Measurements from ENCODE around the gene POLR3G. TPM values are rescaled to one million over a fixed set of nuclear protein-coding genes. Genes with fewer than 3 reads are reported as not detected.

The POLR3G gene
- polyA plus RNA-seq, 1 donor from 2014 or later, result 2.7 TPM

DNA sequence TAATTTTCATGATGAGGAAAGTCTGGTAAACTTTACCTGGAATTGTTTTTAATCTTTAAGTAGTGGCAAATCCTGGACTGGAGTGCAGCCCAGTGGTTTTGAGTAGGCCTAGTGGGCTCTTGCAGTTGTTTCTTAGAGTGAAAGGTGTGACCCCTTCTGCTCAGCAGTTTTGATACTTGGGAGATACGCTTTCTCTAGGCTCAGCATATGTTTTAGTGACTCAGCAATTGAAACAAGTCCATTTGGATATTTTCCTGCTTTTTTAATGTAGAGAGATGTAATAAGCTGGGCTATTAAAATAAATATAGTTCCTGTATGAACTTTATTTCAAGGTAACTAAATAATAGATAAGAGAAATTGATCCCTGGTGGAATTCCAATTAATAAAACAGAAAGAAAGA lies 6.0 kb downstream of the POLR3G start:
- H3K36me3 ChIP-seq (ENCODE audit: insufficient read depth, low read length), result no peaks in the 10 kb centered on the region
- no peak overlapping the region for H3K9ac ChIP-seq (ENCODE audit: low read length)
- no peak overlapping the region for H3K4me3 ChIP-seq (ENCODE audit: low read length)
- peaks cover 2% of the 10 kb centered on the region for H3K27me3 ChIP-seq (ENCODE audit: insufficient read depth, low read depth, low read length)
- no peaks in the 10 kb centered on the region for H3K9me3 ChIP-seq (ENCODE audit: low read length)
- H4K20me1 ChIP-seq (ENCODE audit: insufficient read depth), result no peaks in the 10 kb centered on the region
- no peaks in the 10 kb centered on the region for H3F3A ChIP-seq (ENCODE audit: insufficient read depth, low read length, poor library complexity, severe bottlenecking)
- no peak overlapping the region for H2AFZ ChIP-seq (ENCODE audit: low read depth, low read length)
- no peaks in the 10 kb centered on the region for H3K79me2 ChIP-seq (replicated peaks; ENCODE audit: insufficient read depth, low read length)
- TF ChIP-seq, protein P1, sequence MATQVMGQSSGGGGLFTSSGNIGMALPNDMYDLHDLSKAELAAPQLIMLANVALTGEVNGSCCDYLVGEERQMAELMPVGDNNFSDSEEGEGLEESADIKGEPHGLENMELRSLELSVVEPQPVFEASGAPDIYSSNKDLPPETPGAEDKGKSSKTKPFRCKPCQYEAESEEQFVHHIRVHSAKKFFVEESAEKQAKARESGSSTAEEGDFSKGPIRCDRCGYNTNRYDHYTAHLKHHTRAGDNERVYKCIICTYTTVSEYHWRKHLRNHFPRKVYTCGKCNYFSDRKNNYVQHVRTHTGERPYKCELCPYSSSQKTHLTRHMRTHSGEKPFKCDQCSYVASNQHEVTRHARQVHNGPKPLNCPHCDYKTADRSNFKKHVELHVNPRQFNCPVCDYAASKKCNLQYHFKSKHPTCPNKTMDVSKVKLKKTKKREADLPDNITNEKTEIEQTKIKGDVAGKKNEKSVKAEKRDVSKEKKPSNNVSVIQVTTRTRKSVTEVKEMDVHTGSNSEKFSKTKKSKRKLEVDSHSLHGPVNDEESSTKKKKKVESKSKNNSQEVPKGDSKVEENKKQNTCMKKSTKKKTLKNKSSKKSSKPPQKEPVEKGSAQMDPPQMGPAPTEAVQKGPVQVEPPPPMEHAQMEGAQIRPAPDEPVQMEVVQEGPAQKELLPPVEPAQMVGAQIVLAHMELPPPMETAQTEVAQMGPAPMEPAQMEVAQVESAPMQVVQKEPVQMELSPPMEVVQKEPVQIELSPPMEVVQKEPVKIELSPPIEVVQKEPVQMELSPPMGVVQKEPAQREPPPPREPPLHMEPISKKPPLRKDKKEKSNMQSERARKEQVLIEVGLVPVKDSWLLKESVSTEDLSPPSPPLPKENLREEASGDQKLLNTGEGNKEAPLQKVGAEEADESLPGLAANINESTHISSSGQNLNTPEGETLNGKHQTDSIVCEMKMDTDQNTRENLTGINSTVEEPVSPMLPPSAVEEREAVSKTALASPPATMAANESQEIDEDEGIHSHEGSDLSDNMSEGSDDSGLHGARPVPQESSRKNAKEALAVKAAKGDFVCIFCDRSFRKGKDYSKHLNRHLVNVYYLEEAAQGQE (IDR thresholded peaks at IDR 0.05; ENCODE audit: borderline replicate concordance), result no peak
- no peak for TF ChIP-seq TAF1 (IDR thresholded peaks at IDR 0.05; ENCODE audit: low read depth)
- TF ChIP-seq EP300 (conservative IDR thresholded peaks at IDR 0.05; ENCODE audit: poor library complexity, severe bottlenecking), result no peak
- TF ChIP-seq, protein P2, sequence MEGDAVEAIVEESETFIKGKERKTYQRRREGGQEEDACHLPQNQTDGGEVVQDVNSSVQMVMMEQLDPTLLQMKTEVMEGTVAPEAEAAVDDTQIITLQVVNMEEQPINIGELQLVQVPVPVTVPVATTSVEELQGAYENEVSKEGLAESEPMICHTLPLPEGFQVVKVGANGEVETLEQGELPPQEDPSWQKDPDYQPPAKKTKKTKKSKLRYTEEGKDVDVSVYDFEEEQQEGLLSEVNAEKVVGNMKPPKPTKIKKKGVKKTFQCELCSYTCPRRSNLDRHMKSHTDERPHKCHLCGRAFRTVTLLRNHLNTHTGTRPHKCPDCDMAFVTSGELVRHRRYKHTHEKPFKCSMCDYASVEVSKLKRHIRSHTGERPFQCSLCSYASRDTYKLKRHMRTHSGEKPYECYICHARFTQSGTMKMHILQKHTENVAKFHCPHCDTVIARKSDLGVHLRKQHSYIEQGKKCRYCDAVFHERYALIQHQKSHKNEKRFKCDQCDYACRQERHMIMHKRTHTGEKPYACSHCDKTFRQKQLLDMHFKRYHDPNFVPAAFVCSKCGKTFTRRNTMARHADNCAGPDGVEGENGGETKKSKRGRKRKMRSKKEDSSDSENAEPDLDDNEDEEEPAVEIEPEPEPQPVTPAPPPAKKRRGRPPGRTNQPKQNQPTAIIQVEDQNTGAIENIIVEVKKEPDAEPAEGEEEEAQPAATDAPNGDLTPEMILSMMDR (IDR thresholded peaks at IDR 0.05; ENCODE audit: poor library complexity, severe bottlenecking), result no peak
- TF ChIP-seq EZH2 (IDR thresholded peaks at IDR 0.05; ENCODE audit: borderline replicate concordance, insufficient read depth, low read length, poor library complexity, severe bottlenecking), result no peak
- TF ChIP-seq MXI1 (conservative IDR thresholded peaks at IDR 0.05; ENCODE audit: poor library complexity, severe bottlenecking), result no peak
- TF ChIP-seq RAD21 (conservative IDR thresholded peaks at IDR 0.05), result no peak
- TF ChIP-seq POLR2AphosphoS5 (IDR thresholded peaks at IDR 0.05), result no peak
- no peak for TF ChIP-seq SMC3 (conservative IDR thresholded peaks at IDR 0.05; ENCODE audit: poor library complexity)
- H3K27ac ChIP-seq (ENCODE audit: low read length), result no peak overlapping the region
- H3K4me2 ChIP-seq (ENCODE audit: low read length), result no peak overlapping the region
- no peaks in the 10 kb centered on the region for H3K9me2 ChIP-seq (ENCODE audit: insufficient read depth, low read length)

DNA sequence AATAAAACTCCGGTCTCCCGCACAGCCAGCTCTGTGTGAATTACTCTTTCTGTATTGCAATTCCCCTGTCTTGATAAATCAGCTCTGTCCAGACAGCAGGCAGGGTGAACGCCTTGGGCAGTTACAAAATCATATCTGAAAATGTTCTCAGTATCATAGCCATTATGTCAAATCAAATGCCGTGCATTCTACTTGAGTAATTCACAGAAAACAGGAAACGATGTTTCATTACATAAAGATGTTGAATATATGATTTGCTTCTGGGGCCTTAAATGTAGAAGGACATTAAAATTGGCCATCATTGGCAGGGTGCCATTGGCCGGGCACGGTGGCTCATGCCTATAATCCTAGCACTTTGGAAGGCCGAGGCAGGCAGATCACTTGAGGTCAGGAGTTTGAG lies 8.5 kb downstream of the POLR3G start:
- H4K20me1 ChIP-seq (ENCODE audit: insufficient read depth), result no peaks in the 10 kb centered on the region

More for the DNA sequence above, 8.5 kb downstream of the POLR3G start:
- no peak overlapping the region for H2AFZ ChIP-seq (ENCODE audit: low read depth, low read length)
- H3K4me2 ChIP-seq (ENCODE audit: low read length), result no peak overlapping the region
- H3K36me3 ChIP-seq (ENCODE audit: insufficient read depth, low read length), result no peaks in the 10 kb centered on the region
- TF ChIP-seq, protein P1 (IDR thresholded peaks at IDR 0.05; ENCODE audit: borderline replicate concordance), result no peak
- TF ChIP-seq MXI1 (conservative IDR thresholded peaks at IDR 0.05; ENCODE audit: poor library complexity, severe bottlenecking), result no peak
- no peak for TF ChIP-seq EZH2 (IDR thresholded peaks at IDR 0.05; ENCODE audit: borderline replicate concordance, insufficient read depth, low read length, poor library complexity, severe bottlenecking)
- TF ChIP-seq SMC3 (conservative IDR thresholded peaks at IDR 0.05; ENCODE audit: poor library complexity), result no peak
- TF ChIP-seq POLR2AphosphoS5 (IDR thresholded peaks at IDR 0.05), result no peak
- no peak for TF ChIP-seq EP300 (conservative IDR thresholded peaks at IDR 0.05; ENCODE audit: poor library complexity, severe bottlenecking)
- TF ChIP-seq, protein P2 (IDR thresholded peaks at IDR 0.05; ENCODE audit: poor library complexity, severe bottlenecking), result no peak
- no peak for TF ChIP-seq RAD21 (conservative IDR thresholded peaks at IDR 0.05)
- TF ChIP-seq TAF1 (IDR thresholded peaks at IDR 0.05; ENCODE audit: low read depth), result no peak
- H3F3A ChIP-seq (ENCODE audit: insufficient read depth, low read length, poor library complexity, severe bottlenecking), result no peaks in the 10 kb centered on the region
- H3K9me2 ChIP-seq (ENCODE audit: insufficient read depth, low read length), result no peaks in the 10 kb centered on the region
- no peak overlapping the region for H3K27ac ChIP-seq (ENCODE audit: low read length)
- no peaks in the 10 kb centered on the region for H3K9me3 ChIP-seq (ENCODE audit: low read length)
- no peak overlapping the region for H3K9ac ChIP-seq (ENCODE audit: low read length)
- no peaks in the 10 kb centered on the region for H3K27me3 ChIP-seq (ENCODE audit: insufficient read depth, low read depth, low read length)
- H3K79me2 ChIP-seq (replicated peaks; ENCODE audit: insufficient read depth, low read length), result no peaks in the 10 kb centered on the region
- no peak overlapping the region for H3K4me3 ChIP-seq (ENCODE audit: low read length)

Data from neural cell (in vitro differentiated cells).